H9 (cell line): ENCODE measurements around the gene SNX33. TPM values are rescaled to one million over a fixed set of nuclear protein-coding genes. Genes with fewer than 3 reads are reported as not detected.
A peak's percentile ranks its signal among the peaks of the same experiment; 100 is the strongest.
"Not testable (repeated sequence)": the region's sequence is repeated elsewhere in the genome, so short reads cannot be mapped to it uniquely, and the experiment has no call there.

Experiments used
- DNase-seq: peaks from one replicate; pipeline ENCODE4 v3.0.0-alpha.2; 2017
- H2AFZ ChIP-seq: one replicate; pipeline ENCODE4 v1.6.1; 2013; ENCODE audit warnings: mild to moderate bottlenecking, low read length, control low read depth, moderate library complexity
- H2AK5ac ChIP-seq: 2 replicates; pipeline ENCODE4 v1.6.1; 2013; ENCODE audit warnings: low read length, control low read depth, mixed read lengths; ENCODE audit not compliant: insufficient read length
- H2BK120ac ChIP-seq: one replicate; pipeline ENCODE4 v1.6.1; 2013; ENCODE audit warnings: low read depth, mild to moderate bottlenecking, low read length, control low read depth, inconsistent platforms; ENCODE audit not compliant: poor library complexity, severe bottlenecking
- H2BK12ac ChIP-seq: 2 replicates; pipeline ENCODE4 v1.6.1; 2013; ENCODE audit warnings: low read length, control low read depth, mixed read lengths, low read depth; ENCODE audit not compliant: insufficient read length
- H2BK15ac ChIP-seq: 2 replicates; pipeline ENCODE4 v1.6.1; 2013; ENCODE audit warnings: low read depth, low read length, control low read depth
- H2BK20ac ChIP-seq: one replicate; pipeline ENCODE4 v1.6.1; 2013; ENCODE audit warnings: low read depth, mild to moderate bottlenecking, low read length, control low read depth, inconsistent platforms; ENCODE audit not compliant: poor library complexity, severe bottlenecking
- H2BK5ac ChIP-seq: 2 replicates; pipeline ENCODE4 v1.6.1; 2013; ENCODE audit warnings: low read length, control low read depth, mixed read lengths; ENCODE audit not compliant: insufficient read length
- H3K14ac ChIP-seq: 2 replicates; pipeline ENCODE4 v1.6.1; 2013; ENCODE audit warnings: low read length, control low read depth; ENCODE audit not compliant: insufficient read depth
- H3K18ac ChIP-seq: 2 replicates; pipeline ENCODE4 v1.6.1; 2013; ENCODE audit warnings: low read depth, mild to moderate bottlenecking, mixed read lengths, low read length, control low read depth; ENCODE audit not compliant: insufficient read length
- H3K23ac ChIP-seq: 2 replicates; pipeline ENCODE4 v1.6.1; 2013; ENCODE audit warnings: low read length, control low read depth, mixed read lengths, low read depth; ENCODE audit not compliant: insufficient read length
- H3K23me2 ChIP-seq: 2 replicates; pipeline ENCODE4 v1.6.1; 2013; ENCODE audit warnings: low read depth, mild to moderate bottlenecking, mixed read lengths, low read length, control low read depth; ENCODE audit not compliant: insufficient read length, poor library complexity, severe bottlenecking
- H3K27ac ChIP-seq: 2 replicates; pipeline ENCODE4 v1.5.1; 2013; ENCODE audit warnings: low read length, control low read depth, mixed read lengths, low read depth; ENCODE audit not compliant: insufficient read length
- H3K27me3 ChIP-seq: 2 replicates; pipeline ENCODE4 v1.6.1; 2013; ENCODE audit warnings: low read length, control low read depth, inconsistent platforms; ENCODE audit not compliant: insufficient read depth
- H3K4ac ChIP-seq: 2 replicates; pipeline ENCODE4 v1.6.1; 2013; ENCODE audit warnings: low read depth, mild to moderate bottlenecking, control low read depth, inconsistent platforms, low read length, moderate library complexity
- H3K4me1 ChIP-seq: 2 replicates; pipeline ENCODE4 v1.6.1; 2013; ENCODE audit warnings: low read length, control low read depth, inconsistent platforms; ENCODE audit not compliant: insufficient read depth
- H3K4me2 ChIP-seq: 2 replicates; pipeline ENCODE4 v1.6.1; 2013; ENCODE audit warnings: low read length, control low read depth, mixed read lengths; ENCODE audit not compliant: insufficient read length, insufficient read depth
- H3K56ac ChIP-seq: 2 replicates; pipeline ENCODE4 v1.6.1; 2013; ENCODE audit warnings: low read depth, mild to moderate bottlenecking, mixed read lengths, low read length, control low read depth; ENCODE audit not compliant: insufficient read length
- H3K79me1 ChIP-seq: 2 replicates; pipeline ENCODE4 v1.6.1; 2013; ENCODE audit warnings: low read depth, mild to moderate bottlenecking, moderate library complexity, low read length, control low read depth, inconsistent platforms; ENCODE audit not compliant: insufficient read depth, poor library complexity, severe bottlenecking
- H3K79me2 ChIP-seq: 2 replicates; pipeline ENCODE4 v1.6.1; 2013; ENCODE audit warnings: low read length, control low read depth, inconsistent platforms; ENCODE audit not compliant: insufficient read depth
- H3K9ac ChIP-seq: 2 replicates; pipeline ENCODE4 v1.6.1; 2013; ENCODE audit warnings: low read length, control low read depth, mixed read lengths; ENCODE audit not compliant: insufficient read length; ENCODE audit errors: extremely low read depth
- H3K9me3 ChIP-seq: one replicate; pipeline ENCODE4 v1.6.1; 2013; ENCODE audit warnings: low read depth, low read length, inconsistent platforms; ENCODE audit not compliant: control insufficient read depth
- H3T11ph ChIP-seq: one replicate; pipeline ENCODE4 v1.6.1; 2013; ENCODE audit warnings: mild to moderate bottlenecking, low read length, control low read depth, inconsistent platforms
- H4K20me1 ChIP-seq: one replicate; pipeline ENCODE4 v1.6.1; 2013; ENCODE audit not compliant: control insufficient read depth, insufficient read length, insufficient read depth
- H4K5ac ChIP-seq: 2 replicates; pipeline ENCODE4 v1.6.1; 2013; ENCODE audit warnings: low read depth, mild to moderate bottlenecking, mixed read lengths, low read length, control low read depth; ENCODE audit not compliant: insufficient read length
- H4K8ac ChIP-seq: replicated peaks from 2 replicates; pipeline ENCODE4 v1.6.1; 2013; ENCODE audit warnings: low read length, control low read depth, mixed read lengths, low read depth; ENCODE audit not compliant: insufficient read length
- H4K91ac ChIP-seq: 2 replicates; pipeline ENCODE4 v1.6.1; 2013; ENCODE audit warnings: low read depth, mild to moderate bottlenecking, moderate library complexity, mixed read lengths, low read length, control low read depth; ENCODE audit not compliant: insufficient read length
- H3K27ac Mint-ChIP-seq, 3 experiments: 2 replicates in 2 of 3; 3 replicates in 1 of 3; pipeline ENCODE4 v1.8.0; 2020 to 2021; ENCODE audit warnings: mixed read lengths in 3 of 3, mild to moderate bottlenecking in 1 of 3, moderate library complexity in 1 of 3
- H3K27me3 Mint-ChIP-seq: 2 replicates; pipeline ENCODE4 v1.8.0; 2021; ENCODE audit warnings: low read depth, mild to moderate bottlenecking, moderate library complexity, mixed read lengths
- H3K36me3 Mint-ChIP-seq, 3 experiments: 2 replicates in 2 of 3; 3 replicates in 1 of 3; pipeline ENCODE4 v1.8.0; 2020 to 2021; ENCODE audit warnings: low read depth in 3 of 3, mixed read lengths in 3 of 3; ENCODE audit not compliant: insufficient read depth in 1 of 3
- H3K4me1 Mint-ChIP-seq, 2 experiments: 2 replicates each; pipeline ENCODE4 v1.8.0; 2020; ENCODE audit warnings: mixed read lengths in 2 of 2
- H3K4me3 Mint-ChIP-seq, 2 experiments: 2 replicates in 1 of 2; 3 replicates in 1 of 2; pipeline ENCODE4 v1.8.0; 2020 to 2021; ENCODE audit warnings: mild to moderate bottlenecking in 2 of 2, mixed read lengths in 2 of 2, moderate library complexity in 1 of 2
- H3K9me3 Mint-ChIP-seq, 2 experiments: 2 replicates in 1 of 2; 3 replicates in 1 of 2; pipeline ENCODE4 v1.8.0; 2020; ENCODE audit warnings: mild to moderate bottlenecking in 2 of 2, mixed read lengths in 2 of 2, moderate library complexity in 1 of 2
- WGBS: extraction: QIAGEN DNeasy Blood & Tissue Kit; methylation state at CpG from one replicate; pipeline ENCODE4 v1.1.7; 2013; ENCODE audit warnings: missing lambda C conversion rate, low lambda C conversion rate, mixed read lengths; ENCODE audit not compliant: insufficient read length; ENCODE audit errors: extremely low coverage; 5-methylcytosine and 5-hydroxymethylcytosine counted together
- total RNA-seq: library from RNA; stranded (reverse); gene quantifications from 2 replicates; pipeline ENCODE4 v1.2.1, GENCODE V29; 2021
- TF ChIP-seq, protein P1 (sequence below): fragments of 200-600 bp; sonication (generic); conservative IDR thresholded peaks from 3 replicates; pipeline ENCODE4 v1.8.0; 2021; ENCODE audit warnings: antibody characterized with exemption, mild to moderate bottlenecking

Gene SNX33
- total RNA-seq, 1 experiment from 2014 or later, result 17.7 TPM

DNA sequence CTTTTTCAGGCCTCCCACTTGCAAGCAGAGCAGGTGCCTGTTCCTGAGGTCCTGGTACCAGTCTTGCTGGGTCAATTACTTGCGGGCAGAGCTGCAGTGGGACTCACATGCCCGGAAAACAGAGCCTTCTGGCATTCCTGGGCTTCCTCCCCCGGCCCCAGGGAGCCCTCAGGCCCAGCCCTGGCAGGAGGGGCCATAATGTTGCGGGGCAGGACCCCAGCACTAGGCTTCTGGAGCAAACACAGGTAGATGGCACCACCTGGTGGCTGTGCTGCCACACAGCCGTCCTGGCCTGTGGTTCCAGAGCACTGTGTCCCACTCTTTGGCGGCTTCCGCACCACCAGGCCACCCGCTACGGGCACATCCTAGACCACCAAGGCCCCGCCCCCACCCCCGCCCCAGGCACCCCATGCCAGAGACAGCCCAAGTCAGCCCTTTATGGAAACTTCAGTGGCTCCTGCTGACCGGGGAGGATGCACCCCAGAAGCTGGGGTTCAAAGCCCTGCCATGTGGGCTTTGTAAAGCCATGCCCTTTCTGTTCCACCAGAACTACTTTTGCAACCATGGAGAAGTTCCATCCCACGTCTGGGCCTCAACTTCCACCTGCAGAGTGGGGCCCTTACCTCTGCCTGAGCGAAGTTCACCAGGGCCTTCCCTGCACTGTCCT lies 36.1 kb downstream of the SNX33 start:
- not testable (repeated sequence) for H3K9ac ChIP-seq, H2AFZ ChIP-seq, H3K79me1 ChIP-seq, H2BK12ac ChIP-seq, H3K27me3 ChIP-seq, H2BK20ac ChIP-seq, H3T11ph ChIP-seq, H3K36me3 Mint-ChIP-seq, H2BK5ac ChIP-seq, H3K4ac ChIP-seq, H3K56ac ChIP-seq, H3K79me2 ChIP-seq, H2BK15ac ChIP-seq, H3K14ac ChIP-seq, H2BK120ac ChIP-seq, H3K27me3 Mint-ChIP-seq, H4K5ac ChIP-seq, H3K18ac ChIP-seq, H2AK5ac ChIP-seq, H3K4me1 ChIP-seq, H3K23ac ChIP-seq, H4K91ac ChIP-seq, H3K27ac ChIP-seq, H3K4me3 Mint-ChIP-seq, H3K27ac Mint-ChIP-seq, H3K4me2 ChIP-seq, H4K20me1 ChIP-seq, H4K8ac ChIP-seq, H3K23me2 ChIP-seq, H3K9me3 Mint-ChIP-seq, H3K9me3 ChIP-seq
- peak; percentile 95 for DNase-seq
- TF ChIP-seq, protein P1, sequence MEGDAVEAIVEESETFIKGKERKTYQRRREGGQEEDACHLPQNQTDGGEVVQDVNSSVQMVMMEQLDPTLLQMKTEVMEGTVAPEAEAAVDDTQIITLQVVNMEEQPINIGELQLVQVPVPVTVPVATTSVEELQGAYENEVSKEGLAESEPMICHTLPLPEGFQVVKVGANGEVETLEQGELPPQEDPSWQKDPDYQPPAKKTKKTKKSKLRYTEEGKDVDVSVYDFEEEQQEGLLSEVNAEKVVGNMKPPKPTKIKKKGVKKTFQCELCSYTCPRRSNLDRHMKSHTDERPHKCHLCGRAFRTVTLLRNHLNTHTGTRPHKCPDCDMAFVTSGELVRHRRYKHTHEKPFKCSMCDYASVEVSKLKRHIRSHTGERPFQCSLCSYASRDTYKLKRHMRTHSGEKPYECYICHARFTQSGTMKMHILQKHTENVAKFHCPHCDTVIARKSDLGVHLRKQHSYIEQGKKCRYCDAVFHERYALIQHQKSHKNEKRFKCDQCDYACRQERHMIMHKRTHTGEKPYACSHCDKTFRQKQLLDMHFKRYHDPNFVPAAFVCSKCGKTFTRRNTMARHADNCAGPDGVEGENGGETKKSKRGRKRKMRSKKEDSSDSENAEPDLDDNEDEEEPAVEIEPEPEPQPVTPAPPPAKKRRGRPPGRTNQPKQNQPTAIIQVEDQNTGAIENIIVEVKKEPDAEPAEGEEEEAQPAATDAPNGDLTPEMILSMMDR, result peak; percentile 95
- no CpG with 5 or more reads among the region's 14 CpGs for WGBS
- peaks cover 17 to 33% of the 10 kb centered on the region in 2 experiments for H3K4me1 Mint-ChIP-seq
